Measurements from ENCODE around the gene WDFY4. TPM values are rescaled to one million over a fixed set of nuclear protein-coding genes. Genes with fewer than 3 reads are reported as not detected.

WDFY4 gene
- total RNA-seq, 1 donor from 2014 or later: 33.8 TPM

DNA sequence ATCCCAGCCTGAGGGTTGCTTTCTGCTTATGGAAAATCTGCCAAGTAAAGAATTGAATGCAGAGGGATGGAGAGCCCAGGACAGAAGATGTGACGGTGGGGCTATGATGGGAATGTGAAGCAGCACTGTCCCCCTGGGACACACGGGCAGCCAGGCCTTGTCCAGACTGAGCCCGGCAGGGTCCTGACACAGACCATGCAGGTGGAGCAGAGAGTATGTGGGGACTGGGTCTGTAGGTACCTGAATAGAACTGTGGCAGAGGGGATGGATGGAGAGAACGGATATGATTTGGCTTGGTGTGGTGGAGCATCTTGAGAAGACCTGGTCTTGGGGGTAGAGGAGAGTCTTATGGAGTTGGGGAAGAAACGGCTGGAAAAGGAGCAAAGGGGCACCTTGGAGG, 255.7 kb downstream of the WDFY4 start:
- Histone ChIP-seq H3K36me3 (no peaks in the 10 kb centered on the region), H3K9me3 (no peaks in the 10 kb centered on the region), H3K4me3 (no peak overlapping the region), H3K4me1 (no peaks in the 10 kb centered on the region), H3K27ac (no peak overlapping the region), H3K27me3 (no peaks in the 10 kb centered on the region)
- intact Hi-C loops (cut with DNase I): no loop called here
- peak in 1 of 2 donors; percentile 22 for DNase-seq (ENCODE audit: low spot score in 2 of 2)
- TF ChIP-seq, protein P1, sequence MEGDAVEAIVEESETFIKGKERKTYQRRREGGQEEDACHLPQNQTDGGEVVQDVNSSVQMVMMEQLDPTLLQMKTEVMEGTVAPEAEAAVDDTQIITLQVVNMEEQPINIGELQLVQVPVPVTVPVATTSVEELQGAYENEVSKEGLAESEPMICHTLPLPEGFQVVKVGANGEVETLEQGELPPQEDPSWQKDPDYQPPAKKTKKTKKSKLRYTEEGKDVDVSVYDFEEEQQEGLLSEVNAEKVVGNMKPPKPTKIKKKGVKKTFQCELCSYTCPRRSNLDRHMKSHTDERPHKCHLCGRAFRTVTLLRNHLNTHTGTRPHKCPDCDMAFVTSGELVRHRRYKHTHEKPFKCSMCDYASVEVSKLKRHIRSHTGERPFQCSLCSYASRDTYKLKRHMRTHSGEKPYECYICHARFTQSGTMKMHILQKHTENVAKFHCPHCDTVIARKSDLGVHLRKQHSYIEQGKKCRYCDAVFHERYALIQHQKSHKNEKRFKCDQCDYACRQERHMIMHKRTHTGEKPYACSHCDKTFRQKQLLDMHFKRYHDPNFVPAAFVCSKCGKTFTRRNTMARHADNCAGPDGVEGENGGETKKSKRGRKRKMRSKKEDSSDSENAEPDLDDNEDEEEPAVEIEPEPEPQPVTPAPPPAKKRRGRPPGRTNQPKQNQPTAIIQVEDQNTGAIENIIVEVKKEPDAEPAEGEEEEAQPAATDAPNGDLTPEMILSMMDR (IDR thresholded peaks at IDR 0.05): no peak

DNA sequence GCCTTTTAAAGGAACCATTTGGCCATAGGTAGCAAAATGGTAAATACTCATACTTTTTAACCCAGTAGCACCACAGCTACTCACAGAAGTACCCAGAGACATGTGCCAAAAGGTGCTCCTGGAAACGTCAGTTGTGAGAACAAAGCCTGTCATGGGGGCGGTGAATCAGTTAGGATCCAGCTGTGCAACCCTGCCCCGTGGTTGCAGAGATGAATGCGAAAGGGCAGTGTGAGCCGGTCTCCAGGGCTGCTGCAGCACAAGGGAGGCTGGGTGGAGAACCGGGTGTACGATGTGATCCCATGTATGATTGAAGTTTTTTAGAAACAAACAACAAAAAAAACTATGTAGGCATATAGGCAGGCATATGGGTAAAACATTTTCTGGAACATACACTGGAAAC, 256.3 kb downstream of the WDFY4 start:
- TF ChIP-seq, protein P1 (IDR thresholded peaks at IDR 0.05): no peak
- H3K4me3 ChIP-seq: no peak overlapping the region
- DNase-seq (ENCODE audit: low spot score in 2 of 2): peak in 1 of 2 donors; percentile 40
- intact Hi-C loops (cut with DNase I): no loop called here
- no peaks in the 10 kb centered on the region for H3K4me1 ChIP-seq
- no peak overlapping the region for H3K27ac ChIP-seq
- H3K9me3 ChIP-seq: no peaks in the 10 kb centered on the region
- H3K36me3 ChIP-seq: no peaks in the 10 kb centered on the region
- H3K27me3 ChIP-seq: no peaks in the 10 kb centered on the region

DNA sequence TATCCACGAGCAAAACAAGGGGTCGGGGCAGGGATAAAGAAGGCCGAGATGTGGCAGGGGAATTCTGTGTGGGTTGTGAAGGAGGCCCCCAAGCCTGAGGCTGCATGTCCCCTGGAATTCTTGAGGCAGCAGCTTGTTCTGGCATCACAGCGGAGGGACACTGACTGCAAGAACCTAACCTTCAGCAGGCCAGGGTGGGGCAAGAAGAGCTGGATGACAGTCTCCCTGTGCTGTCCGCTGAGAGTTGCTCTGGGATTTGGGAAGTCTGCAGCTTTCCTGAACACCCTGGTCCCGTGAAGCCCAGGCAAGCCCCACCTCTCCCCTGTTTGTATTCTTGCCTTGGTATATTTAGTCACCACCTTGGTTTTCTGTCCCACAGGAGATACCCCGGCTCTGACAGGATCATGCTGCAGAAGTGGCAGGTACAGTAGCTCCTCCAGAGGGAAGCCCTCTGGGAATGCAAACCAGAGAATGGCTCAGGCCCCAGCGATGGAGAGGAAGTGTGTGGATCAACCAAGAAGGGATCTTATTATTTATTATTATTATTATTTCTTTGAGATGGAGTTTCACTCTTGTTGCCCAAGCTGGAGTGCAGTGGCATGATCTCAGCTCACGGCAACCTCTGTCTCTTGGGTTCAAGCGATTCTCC, 256.9 kb downstream of the WDFY4 start:
- TF ChIP-seq, protein P1 (IDR thresholded peaks at IDR 0.05): no peak
- DNase-seq (ENCODE audit: low spot score in 2 of 2): peak in 1 of 2 donors; percentile 40
- no peaks in the 10 kb centered on the region for H3K27me3 ChIP-seq
- H3K36me3 ChIP-seq: no peaks in the 10 kb centered on the region
- no peak overlapping the region for H3K27ac ChIP-seq
- H3K4me3 ChIP-seq: no peak overlapping the region
- no peaks in the 10 kb centered on the region for H3K9me3 ChIP-seq
- intact Hi-C loops (cut with DNase I): no loop called here
- no peaks in the 10 kb centered on the region for H3K4me1 ChIP-seq

DNA sequence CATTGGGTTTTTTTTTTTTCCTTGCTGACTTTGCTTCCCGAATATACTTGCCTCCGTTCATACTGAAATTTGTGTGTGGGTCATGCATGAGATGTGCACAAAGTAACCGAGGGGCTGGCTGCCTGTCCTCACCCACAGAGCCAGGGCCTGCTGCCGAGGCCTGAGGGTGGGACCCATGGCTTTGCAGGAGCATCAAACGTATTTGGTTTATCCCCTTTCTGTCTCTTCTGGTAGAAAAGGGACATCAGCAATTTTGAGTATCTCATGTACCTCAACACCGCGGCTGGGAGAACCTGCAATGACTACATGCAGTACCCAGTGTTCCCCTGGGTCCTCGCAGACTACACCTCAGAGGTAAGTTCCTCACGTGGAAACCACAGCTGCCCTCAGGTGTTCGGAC, 258.4 kb downstream of the WDFY4 start:
- intact Hi-C loops (cut with DNase I): no loop called here

DNA sequence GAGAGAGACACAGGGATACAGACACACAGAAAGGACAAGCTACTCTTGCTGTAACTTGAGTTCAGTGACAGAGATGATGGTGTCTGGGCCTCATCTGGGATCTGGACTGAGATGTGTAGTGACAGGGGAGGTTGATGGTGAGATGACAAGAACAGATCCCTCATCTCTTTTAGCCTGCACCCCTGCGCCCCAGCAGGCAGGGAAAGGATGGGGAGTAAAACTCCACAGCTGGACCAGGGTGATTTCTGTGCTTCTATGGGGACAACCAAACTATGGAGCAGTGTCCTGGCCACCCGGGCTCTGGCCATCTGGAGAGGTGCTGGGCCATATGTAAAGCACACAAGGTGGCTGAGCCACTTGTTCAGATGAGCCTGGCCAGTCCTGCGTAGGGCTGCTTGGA, 259.5 kb downstream of the WDFY4 start:
- no peaks in the 10 kb centered on the region for H3K36me3 ChIP-seq
- H3K27ac ChIP-seq: no peak overlapping the region
- intact Hi-C loops (cut with DNase I): no loop called here
- TF ChIP-seq, protein P1 (IDR thresholded peaks at IDR 0.05): no peak
- DNase-seq (ENCODE audit: low spot score in 2 of 2): peak in 1 of 2 donors; percentile 11
- no peaks in the 10 kb centered on the region for H3K9me3 ChIP-seq
- H3K4me3 ChIP-seq: no peak overlapping the region
- peaks cover 3 to 5% of the 10 kb centered on the region in 2 donors for H3K4me1 ChIP-seq
- H3K27me3 ChIP-seq: no peaks in the 10 kb centered on the region

More for the DNA sequence above, 258.4 kb downstream of the WDFY4 start:
- peaks cover 3 to 5% of the 10 kb centered on the region in 2 donors for H3K4me1 ChIP-seq
- H3K9me3 ChIP-seq: no peaks in the 10 kb centered on the region
- no peaks in the 10 kb centered on the region for H3K27me3 ChIP-seq
- H3K4me3 ChIP-seq: no peak overlapping the region
- TF ChIP-seq, protein P1 (IDR thresholded peaks at IDR 0.05): no peak
- no peaks in the 10 kb centered on the region for H3K36me3 ChIP-seq
- peak in 1 of 2 donors; percentile 21 for DNase-seq (ENCODE audit: low spot score in 2 of 2)
- H3K27ac ChIP-seq: no peak overlapping the region
